Measurements from ENCODE around the gene CLEC4E.

DNA sequence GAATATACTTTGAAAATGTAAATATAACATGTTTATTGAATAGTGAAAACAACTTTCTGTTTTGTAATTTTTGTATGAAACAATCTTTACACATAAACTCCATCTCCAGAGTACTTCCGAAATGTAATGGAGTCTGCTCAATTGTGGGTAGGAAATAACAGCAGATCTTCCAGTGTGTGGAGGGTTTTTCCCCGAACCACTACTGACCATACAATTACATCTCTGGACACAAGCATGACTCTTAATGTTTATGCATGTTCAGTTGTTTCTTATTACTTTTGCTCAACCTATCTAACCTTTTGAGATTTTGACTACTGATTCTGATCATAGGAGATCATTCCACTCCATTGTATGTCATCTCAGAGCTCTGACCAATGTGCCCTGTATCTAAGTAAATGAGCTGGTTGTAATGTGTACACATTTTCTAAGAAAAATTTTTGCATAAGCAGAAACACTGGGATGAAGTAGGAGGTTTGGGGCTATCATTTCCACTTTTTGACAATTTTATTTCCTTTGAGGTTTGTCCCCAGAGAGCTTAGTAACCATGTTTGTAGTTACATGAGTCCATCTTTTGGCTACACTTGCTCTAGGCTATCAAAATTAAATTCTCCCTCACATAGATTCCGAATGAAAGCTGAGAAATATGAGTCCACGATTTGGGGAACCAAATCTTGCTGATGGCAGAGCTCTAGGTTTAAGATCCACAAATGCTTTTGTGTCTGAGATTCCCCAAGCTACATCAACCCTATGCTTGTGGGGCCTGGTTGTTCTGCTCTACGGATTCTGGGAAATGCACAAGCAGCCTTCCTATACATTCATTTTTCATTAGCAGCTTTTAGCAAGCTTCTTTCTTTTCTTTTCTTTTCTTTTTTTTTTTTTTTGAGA is 48.8 kb downstream of the CLEC4E start:
- TF ChIP-seq, protein P1, sequence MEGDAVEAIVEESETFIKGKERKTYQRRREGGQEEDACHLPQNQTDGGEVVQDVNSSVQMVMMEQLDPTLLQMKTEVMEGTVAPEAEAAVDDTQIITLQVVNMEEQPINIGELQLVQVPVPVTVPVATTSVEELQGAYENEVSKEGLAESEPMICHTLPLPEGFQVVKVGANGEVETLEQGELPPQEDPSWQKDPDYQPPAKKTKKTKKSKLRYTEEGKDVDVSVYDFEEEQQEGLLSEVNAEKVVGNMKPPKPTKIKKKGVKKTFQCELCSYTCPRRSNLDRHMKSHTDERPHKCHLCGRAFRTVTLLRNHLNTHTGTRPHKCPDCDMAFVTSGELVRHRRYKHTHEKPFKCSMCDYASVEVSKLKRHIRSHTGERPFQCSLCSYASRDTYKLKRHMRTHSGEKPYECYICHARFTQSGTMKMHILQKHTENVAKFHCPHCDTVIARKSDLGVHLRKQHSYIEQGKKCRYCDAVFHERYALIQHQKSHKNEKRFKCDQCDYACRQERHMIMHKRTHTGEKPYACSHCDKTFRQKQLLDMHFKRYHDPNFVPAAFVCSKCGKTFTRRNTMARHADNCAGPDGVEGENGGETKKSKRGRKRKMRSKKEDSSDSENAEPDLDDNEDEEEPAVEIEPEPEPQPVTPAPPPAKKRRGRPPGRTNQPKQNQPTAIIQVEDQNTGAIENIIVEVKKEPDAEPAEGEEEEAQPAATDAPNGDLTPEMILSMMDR (conservative IDR thresholded peaks at IDR 0.05; ENCODE audit: low read length): no peak
- TF ChIP-seq EZH2phosphoT487 (IDR thresholded peaks at IDR 0.05; ENCODE audit: borderline replicate concordance): no peak

Data from Loucy (cell line).